Measurements from ENCODE around the gene ACOX3. TPM values are rescaled to one million over a fixed set of nuclear protein-coding genes. Genes with fewer than 3 reads are reported as not detected.

Gene ACOX3
- total and polyA plus RNA-seq, 9 of the 15 experiments (the other 6 are each of a cell fraction or from before 2014, with no cell fraction given): 0.68 to 7.3 (median 3.7) TPM

DNA sequence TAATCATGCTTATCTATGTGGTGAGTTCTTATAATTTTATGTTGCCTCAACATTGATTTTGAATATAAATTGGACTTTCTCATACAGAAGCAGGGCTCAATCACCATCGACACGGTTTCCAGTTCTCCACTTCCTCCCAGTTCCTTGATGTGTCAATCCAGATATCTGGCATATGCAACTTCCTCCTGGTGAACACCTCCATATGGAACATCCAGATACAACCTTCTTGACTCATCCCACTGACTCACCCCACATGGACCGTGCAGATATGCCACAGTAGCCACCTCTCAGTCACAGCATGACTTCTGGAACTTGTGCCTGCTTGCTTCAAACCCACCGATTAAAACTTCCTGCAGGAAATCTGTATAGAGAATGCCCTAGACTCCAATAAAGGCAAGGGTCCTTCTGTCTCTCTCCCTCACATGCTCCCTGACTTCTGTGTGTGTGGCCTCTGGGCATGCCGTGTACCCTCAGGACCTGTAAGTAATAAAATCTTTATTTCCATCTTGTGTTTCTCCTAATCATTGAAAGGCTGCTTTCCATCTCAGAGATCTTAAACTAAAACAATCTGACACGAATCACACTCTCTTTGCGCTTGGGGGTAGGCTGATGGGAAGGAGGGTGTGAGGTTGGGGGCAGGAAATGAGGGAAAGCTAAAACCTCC is 104.0 kb downstream of the ACOX3 start (continued):
- TF ChIP-seq SRF (CRISPR knock-in tag; IDR thresholded peaks at IDR 0.05): peak in 1 of 2 experiments; percentile 25; a peak in 1 of 4 replicates
- no peak for TF ChIP-seq ZNF431 (CRISPR knock-in tag; IDR thresholded peaks at IDR 0.05)
- no peak for TF ChIP-seq ARID3B (CRISPR knock-in tag; IDR thresholded peaks at IDR 0.05; ENCODE audit: borderline replicate concordance)
- TF ChIP-seq SPI1 (IDR thresholded peaks at IDR 0.05; ENCODE audit: borderline replicate concordance, low read depth, low read length): peak; percentile 95
- peak in 1 of 3 experiments; percentile 83; a peak in 2 of 6 replicates for TF ChIP-seq ZBTB11 (CRISPR knock-in tag; IDR thresholded peaks at IDR 0.05)
- no peak for TF ChIP-seq EP400 (IDR thresholded peaks at IDR 0.05)
- TF ChIP-seq MXI1 (IDR thresholded peaks at IDR 0.05; ENCODE audit: low read depth, low read length): no peak
- TF ChIP-seq CBFA2T2 (conservative IDR thresholded peaks at IDR 0.05): peak; percentile 98
- TF ChIP-seq ZNF589 (CRISPR knock-in tag; IDR thresholded peaks at IDR 0.05; ENCODE audit: low read depth): peak; percentile 90
- peak; percentile 84 for TF ChIP-seq SMAD3 (CRISPR knock-in tag; conservative IDR thresholded peaks at IDR 0.05)
- no peak for TF ChIP-seq AFF4 (CRISPR knock-in tag; IDR thresholded peaks at IDR 0.05)
- TF ChIP-seq GATA2 (CRISPR knock-in tag; IDR thresholded peaks at IDR 0.05): peak; percentile 96
- TF ChIP-seq ADNP (tag; IDR thresholded peaks at IDR 0.05): 0 out of 2 replicates have a peak, but pooled peaks have one; percentile 49
- TF ChIP-seq EGR1 (conservative IDR thresholded peaks at IDR 0.05): no peak
- 0 out of 2 replicates have a peak, but pooled peaks have one; percentile 53 for TF ChIP-seq MAFG (tag; conservative IDR thresholded peaks at IDR 0.05)
- TF ChIP-seq, protein P1, sequence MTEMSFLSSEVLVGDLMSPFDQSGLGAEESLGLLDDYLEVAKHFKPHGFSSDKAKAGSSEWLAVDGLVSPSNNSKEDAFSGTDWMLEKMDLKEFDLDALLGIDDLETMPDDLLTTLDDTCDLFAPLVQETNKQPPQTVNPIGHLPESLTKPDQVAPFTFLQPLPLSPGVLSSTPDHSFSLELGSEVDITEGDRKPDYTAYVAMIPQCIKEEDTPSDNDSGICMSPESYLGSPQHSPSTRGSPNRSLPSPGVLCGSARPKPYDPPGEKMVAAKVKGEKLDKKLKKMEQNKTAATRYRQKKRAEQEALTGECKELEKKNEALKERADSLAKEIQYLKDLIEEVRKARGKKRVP (CRISPR knock-in tag; IDR thresholded peaks at IDR 0.05): peak; percentile 59; the same call in 1 of the 2 replicates

Measured in K562 (cell line).